T follicular helper cell (primary cell): Measurements from ENCODE around the gene RASIP1.
A peak's percentile ranks its signal among the peaks of the same experiment; 100 is the strongest.
"Not testable (repeated sequence)": the region's sequence is repeated elsewhere in the genome, so short reads cannot be mapped to it uniquely, and the experiment has no call there.

Experiments used
- DNase-seq: peaks from one replicate; pipeline ENCODE4 v3.0.0-alpha.2; 2020; ENCODE audit warnings: low read depth

Gene RASIP1

GRCh38 chr19:48705431-48705830 lies 35.0 kb downstream of the RASIP1 start:
- DNase-seq = no peak

- no peak for DNase-seq
Measured at GRCh38 chr19:48703316-48703715, 37.1 kb downstream of the RASIP1 start.

GRCh38 chr19:48702701-48703100 lies 37.7 kb downstream of the RASIP1 start:
- no peak for DNase-seq

- no peak for DNase-seq
Measured at GRCh38 chr19:48698046-48698445, 42.4 kb downstream of the RASIP1 start.

- DNase-seq = no peak
Measured at GRCh38 chr19:48696353-48697010, 43.9 kb downstream of the RASIP1 start.

- DNase-seq = no peak
Measured at GRCh38 chr19:48695743-48696352, 44.6 kb downstream of the RASIP1 start, which contains the start of gene FUT2. TSS of gene FUT2 (plus strand) at chr19:48695971. CDS start at chr19:48702957, 6,986 bp downstream.

- not testable (repeated sequence) for DNase-seq
Measured at GRCh38 chr19:48693629-48694028, 46.8 kb downstream of the RASIP1 start.

- no peak for DNase-seq
Measured at GRCh38 chr19:48689449-48689848, 51.0 kb downstream of the RASIP1 start.

GRCh38 chr19:48687776-48688175 lies 52.6 kb downstream of the RASIP1 start:
- no peak for DNase-seq

- not testable (repeated sequence) for DNase-seq
Measured at GRCh38 chr19:48686637-48687036, 53.8 kb downstream of the RASIP1 start.

- DNase-seq = no peak
Measured at GRCh38 chr19:48686088-48686487, 54.3 kb downstream of the RASIP1 start.

- DNase-seq = no peak
Measured at GRCh38 chr19:48685583-48685982, 54.8 kb downstream of the RASIP1 start.

GRCh38 chr19:48683349-48683748 lies 57.1 kb downstream of the RASIP1 start:
- no peak for DNase-seq

GRCh38 chr19:48681127-48681470 lies 59.3 kb downstream of the RASIP1 start:
- DNase-seq = no peak

- DNase-seq = no peak
Measured at GRCh38 chr19:48680436-48681126, 59.8 kb downstream of the RASIP1 start.

- not testable (repeated sequence) for DNase-seq
Measured at GRCh38 chr19:48680006-48680405, 60.4 kb downstream of the RASIP1 start.

- no peak for DNase-seq
Measured at GRCh38 chr19:48678201-48678600, 62.2 kb downstream of the RASIP1 start.

- DNase-seq = no peak
Measured at GRCh38 chr19:48676887-48677286, 63.5 kb downstream of the RASIP1 start.

- no peak for DNase-seq
Measured at GRCh38 chr19:48676487-48676886, 63.9 kb downstream of the RASIP1 start.

- DNase-seq = peak; percentile 64
Measured at GRCh38 chr19:48674921-48675824, 65.2 kb downstream of the RASIP1 start.

GRCh38 chr19:48674216-48674809 lies 66.1 kb downstream of the RASIP1 start:
- no peak for DNase-seq
